RWPE1 (cell line): ENCODE results near the gene ELOVL4.

Experiments
- CTCF ChIA-PET: fragments of 350-600 bp; sonication (Branson Sonifier 250); formaldehyde crosslinking; extraction: SDS; loops from one replicate; lab custom pipeline; 2021; lab: Yijun Ruan, JAX
- POLR2A ChIA-PET: fragments of 400-600 bp; formaldehyde crosslinking; extraction: SDS; loops from one replicate; lab custom pipeline; 2020; ENCODE audit warnings: antibody characterized with exemption; ENCODE audit not compliant: low non-redundant PET; lab: Yijun Ruan, JAX
- DNase-seq: peaks from one replicate; pipeline ENCODE4 v3.0.0; 2012; ENCODE audit warnings: low spot score
- H3K27ac ChIP-seq: fragments of 450-650 bp; 2 replicates; pipeline ENCODE4 v1.5.1; 2017
- TF ChIP-seq, protein P1 (sequence below): fragments of 450-650 bp; conservative IDR thresholded peaks from 2 replicates; pipeline ENCODE4 v1.5.1; 2017; ENCODE audit warnings: low read depth, mild to moderate bottlenecking

ELOVL4 gene

GRCh38 chr6:79898076-79898475 lies 49.3 kb downstream of the ELOVL4 start:
- TF ChIP-seq, protein P1, sequence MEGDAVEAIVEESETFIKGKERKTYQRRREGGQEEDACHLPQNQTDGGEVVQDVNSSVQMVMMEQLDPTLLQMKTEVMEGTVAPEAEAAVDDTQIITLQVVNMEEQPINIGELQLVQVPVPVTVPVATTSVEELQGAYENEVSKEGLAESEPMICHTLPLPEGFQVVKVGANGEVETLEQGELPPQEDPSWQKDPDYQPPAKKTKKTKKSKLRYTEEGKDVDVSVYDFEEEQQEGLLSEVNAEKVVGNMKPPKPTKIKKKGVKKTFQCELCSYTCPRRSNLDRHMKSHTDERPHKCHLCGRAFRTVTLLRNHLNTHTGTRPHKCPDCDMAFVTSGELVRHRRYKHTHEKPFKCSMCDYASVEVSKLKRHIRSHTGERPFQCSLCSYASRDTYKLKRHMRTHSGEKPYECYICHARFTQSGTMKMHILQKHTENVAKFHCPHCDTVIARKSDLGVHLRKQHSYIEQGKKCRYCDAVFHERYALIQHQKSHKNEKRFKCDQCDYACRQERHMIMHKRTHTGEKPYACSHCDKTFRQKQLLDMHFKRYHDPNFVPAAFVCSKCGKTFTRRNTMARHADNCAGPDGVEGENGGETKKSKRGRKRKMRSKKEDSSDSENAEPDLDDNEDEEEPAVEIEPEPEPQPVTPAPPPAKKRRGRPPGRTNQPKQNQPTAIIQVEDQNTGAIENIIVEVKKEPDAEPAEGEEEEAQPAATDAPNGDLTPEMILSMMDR, result no peak
- CTCF ChIA-PET, result interaction anchor here (0.6 kb wide), 1 partner anchor 21 kb away, joined by 3 read pairs; no protein-coding TSS in a partner anchor
- no peak overlapping the region for H3K27ac ChIP-seq
- POLR2A ChIA-PET, result no interaction called here
- no peak for DNase-seq

- no peak for DNase-seq
- CTCF ChIA-PET, result interaction anchor here (1.4 kb wide), 1 partner anchor 27 kb away, joined by 11 read pairs; no protein-coding TSS in a partner anchor
- POLR2A ChIA-PET, result no interaction called here
- TF ChIP-seq, protein P1, result no peak
- H3K27ac ChIP-seq, result no peak overlapping the region
These were observed 51.3 kb downstream of the ELOVL4 start for GRCh38 chr6:79896075-79896449.

- TF ChIP-seq, protein P1, result no peak
- POLR2A ChIA-PET, result no interaction called here
- peak; percentile 62 for DNase-seq
- CTCF ChIA-PET, result interaction anchor here (1.4 kb wide), 1 partner anchor 27 kb away, joined by 11 read pairs; no protein-coding TSS in a partner anchor
- H3K27ac ChIP-seq, result no peak overlapping the region
These were observed 51.8 kb downstream of the ELOVL4 start for GRCh38 chr6:79895382-79896074.

DNA sequence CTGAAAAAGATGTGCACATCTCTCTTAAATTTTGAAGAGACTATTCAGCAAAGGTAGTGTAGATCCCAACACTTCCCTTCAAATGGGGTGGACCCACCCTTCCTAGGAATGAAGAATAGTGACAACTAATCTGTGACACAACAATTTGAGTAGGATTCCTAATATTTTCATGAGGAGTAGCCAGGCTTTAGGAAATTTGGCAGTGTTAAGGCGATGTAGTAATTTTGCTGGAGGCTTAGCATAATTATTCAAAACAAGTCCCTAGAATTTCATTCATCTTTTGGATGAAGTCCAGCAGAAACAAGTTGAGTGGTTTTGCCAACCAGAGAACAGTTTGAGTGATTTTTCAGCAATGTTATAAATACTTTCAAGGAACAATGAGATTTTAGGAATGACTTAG lies 52.4 kb downstream of the ELOVL4 start:
- CTCF ChIA-PET, result interaction anchor here (1.4 kb wide), 1 partner anchor 26 kb away, joined by 11 read pairs; no protein-coding TSS in a partner anchor
- H3K27ac ChIP-seq, result no peak overlapping the region
- TF ChIP-seq, protein P1, result no peak
- POLR2A ChIA-PET, result no interaction called here
- DNase-seq, result peak; percentile 29

DNA sequence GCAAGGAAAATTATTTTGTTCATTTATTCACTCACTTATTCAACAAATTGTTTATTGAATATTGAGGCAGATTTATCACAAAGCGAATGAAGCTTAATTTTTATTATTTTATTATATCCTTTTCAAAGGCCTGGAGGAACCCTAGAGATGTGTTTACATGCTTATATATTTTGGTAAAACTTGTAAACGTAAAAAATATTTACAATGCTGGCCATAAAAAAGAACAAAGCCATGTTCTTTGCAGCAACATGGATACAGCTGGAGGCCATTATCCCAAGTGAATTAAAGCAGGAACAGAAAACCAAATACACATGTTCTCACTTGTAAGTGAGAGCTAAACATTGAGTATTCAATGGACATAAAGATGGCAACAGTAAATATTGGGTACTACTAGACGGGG lies 58.8 kb downstream of the ELOVL4 start:
- TF ChIP-seq, protein P1, result no peak
- no peak for DNase-seq
- POLR2A ChIA-PET, result no interaction called here
- H3K27ac ChIP-seq, result no peak overlapping the region
- CTCF ChIA-PET, result no interaction called here

- POLR2A ChIA-PET, result no interaction called here
- H3K27ac ChIP-seq, result peak overlapping the region; percentile 69
- no peak for DNase-seq
- CTCF ChIA-PET, result interaction anchor here (1.2 kb wide), 2 partner anchors 8 to 10 kb away, joined by 3 to 10 read pairs; no protein-coding TSS in a partner anchor
- TF ChIP-seq, protein P1, result no peak
These were observed 69.1 kb downstream of the ELOVL4 start for GRCh38 chr6:79878142-79878748.
